Right atrium auricular region (tissue), 2 donors: ENCODE results near the gene CELSR3. TPM values are rescaled to one million over a fixed set of nuclear protein-coding genes. Genes with fewer than 3 reads are reported as not detected.

Experiments
- DNase-seq: peaks from one replicate; pipeline ENCODE4 v3.0.0-alpha.2; 2019; ENCODE audit warnings: low spot score
- H3K27ac ChIP-seq, 2 donors: fragments of 200-600 bp; sonication (generic); 1 replicate in 1 of 2; 2 replicates in 1 of 2; pipeline ENCODE4 v1.5.1; 2016 to 2019
- H3K27me3 ChIP-seq, 2 donors: fragments of 200-600 bp; sonication (generic); one replicate each; pipeline versions ENCODE4 v1.5.1 to v1.6.0; 2017 to 2019
- H3K36me3 ChIP-seq: fragments of 200-600 bp; sonication (generic); one replicate; pipeline ENCODE4 v1.5.1; 2016
- H3K4me1 ChIP-seq, 2 donors: fragments of 200-600 bp; sonication (generic); one replicate each; pipeline versions ENCODE4 v1.5.1 to v1.6.0; 2017 to 2019
- H3K4me3 ChIP-seq, 2 donors: fragments of 200-600 bp; sonication (generic); 1 replicate in 1 of 2; 2 replicates in 1 of 2; pipeline ENCODE4 v1.5.1; 2017 to 2019; ENCODE audit warnings: mild to moderate bottlenecking in 1 of 2, moderate library complexity in 1 of 2
- H3K9me3 ChIP-seq, 2 donors: fragments of 200-600 bp; sonication (generic); one replicate each; pipeline ENCODE4 v1.5.1; 2019
- CTCF ChIP-seq, 2 donors: fragments of 200-600 bp; sonication (generic); IDR thresholded peaks; one replicate each; pipeline ENCODE4 v1.5.1; 2019; ENCODE audit warnings: antibody characterized with exemption in 2 of 2
- total RNA-seq, 2 donors: library from RNA; depleted of rRNA; stranded (reverse); fragments of >200 nt; gene quantifications; one replicate each; pipeline ENCODE4 v1.1.0, GENCODE V29; 2016

Gene CELSR3
- total RNA-seq, 2 donors from 2014 or later = 0.11 to 0.59 TPM

GRCh38 chr3:48663489-48664312 is 1.0 kb upstream of the CELSR3 start:
- TF ChIP-seq CTCF (IDR thresholded peaks at IDR 0.05) = peak; percentile 48 to 70
- Histone ChIP-seq H3K27ac (peak overlapping the region; percentile 84 to 93), H3K27me3 (no peaks in the 10 kb centered on the region), H3K9me3 (no peaks in the 10 kb centered on the region), H3K4me1 (peaks cover 0 to 39% of the 10 kb centered on the region in 2 donors), H3K36me3 (no peaks in the 10 kb centered on the region), H3K4me3 (peak overlapping the region; percentile 48 to 59)
- peak; percentile 98 for DNase-seq

GRCh38 chr3:48662145-48662752 is 437 bp downstream of the CELSR3 start:
- Histone ChIP-seq H3K4me1 (peaks cover 0 to 39% of the 10 kb centered on the region in 2 donors), H3K9me3 (no peaks in the 10 kb centered on the region), H3K36me3 (no peaks in the 10 kb centered on the region), H3K27ac (peak overlapping the region in 1 of 2 donors; percentile 84), H3K27me3 (no peaks in the 10 kb centered on the region), H3K4me3 (peak overlapping the region; percentile 48 to 59)
- no peak for DNase-seq
- no peak for TF ChIP-seq CTCF (IDR thresholded peaks at IDR 0.05)

- peak; percentile 76 for DNase-seq
- no peak overlapping the region for H3K27ac ChIP-seq
- no peaks in the 10 kb centered on the region for H3K27me3 ChIP-seq
Measured at GRCh38 chr3:48661501-48662144, 1.1 kb downstream of the CELSR3 start.

GRCh38 chr3:48660800-48661400 is 1.8 kb downstream of the CELSR3 start:
- peaks cover 0 to 52% of the 10 kb centered on the region in 2 donors for H3K4me1 ChIP-seq
- H3K36me3 ChIP-seq = no peaks in the 10 kb centered on the region
- TF ChIP-seq CTCF (IDR thresholded peaks at IDR 0.05) = no peak
- no peaks in the 10 kb centered on the region for H3K27me3 ChIP-seq
- no peak overlapping the region for H3K27ac ChIP-seq
- DNase-seq = no peak
- H3K4me3 ChIP-seq = peak overlapping the region in 1 of 2 donors; percentile 47
- H3K9me3 ChIP-seq = no peaks in the 10 kb centered on the region

More at GRCh38 chr3:48661501-48662144, 1.1 kb downstream of the CELSR3 start:
- peak in 1 of 2 donors; percentile 31 for TF ChIP-seq CTCF (IDR thresholded peaks at IDR 0.05)
- H3K4me3 ChIP-seq = peak overlapping the region; percentile 24 to 47
- H3K36me3 ChIP-seq = no peaks in the 10 kb centered on the region
- no peaks in the 10 kb centered on the region for H3K9me3 ChIP-seq
- H3K4me1 ChIP-seq = peaks cover 0 to 45% of the 10 kb centered on the region in 2 donors

- TF ChIP-seq CTCF (IDR thresholded peaks at IDR 0.05) = no peak
- peak overlapping the region in 1 of 2 donors; percentile 69 for H3K4me3 ChIP-seq
- H3K36me3 ChIP-seq = no peaks in the 10 kb centered on the region
- H3K4me1 ChIP-seq = peaks cover 0 to 32% of the 10 kb centered on the region in 2 donors
- H3K27ac ChIP-seq = peak overlapping the region; percentile 68 to 70
- no peaks in the 10 kb centered on the region for H3K27me3 ChIP-seq
- no peaks in the 10 kb centered on the region for H3K9me3 ChIP-seq
- no peak for DNase-seq
Measured at GRCh38 chr3:48656841-48657281, 5.8 kb downstream of the CELSR3 start.
